Left cardiac atrium (tissue), 4 donors: ENCODE results near the gene PURB. TPM values are rescaled to one million over a fixed set of nuclear protein-coding genes. Genes with fewer than 3 reads are reported as not detected.
A peak's percentile ranks its signal among the peaks of the same experiment; 100 is the strongest.
"Not testable (repeated sequence)": the region's sequence is repeated elsewhere in the genome, so short reads cannot be mapped to it uniquely, and the experiment has no call there.

Experiments
- ATAC-seq, 2 donors: fragments of 200-7000 bp; cut with Tn5 transposase; one replicate each; pipeline ENCODE4 v1.9.1; 2020; ENCODE audit warnings: mild to moderate bottlenecking in 2 of 2, moderate library complexity in 2 of 2
- DNase-seq: peaks from one replicate; pipeline ENCODE4 v3.0.0-alpha.2; 2020
- intact Hi-C, 2 donors: fragments of 100-400 bp; cut with DNase I; formaldehyde crosslinking; loops; one replicate each; pipeline versions ENCODE4 v1.14.1 to v1.15.1; 2022 to 2023
- total RNA-seq, 2 donors: library from RNA; stranded (reverse); fragmentation: NEBNext Ultra II Directional; extraction: Animal tissue kit (Norgen Biotek cat#: 25700); gene quantifications; one replicate each; pipeline ENCODE4 v1.2.1, GENCODE V29; 2021
- donor health status: DM: no; HTN: yes; CAD: no.
- donor health status: DM: no; HTN: yes; CAD: no; lungs with severe emphysema.
- donor health status: DM: yes; HTN: yes; CAD: no.
- donor health status: Dilated cardiomyopathy.

Gene PURB
- total RNA-seq, 2 donors from 2014 or later, result 13.8 to 19.3 TPM

GRCh38 chr7:44897309-44897708 lies 12.0 kb upstream of the PURB start:
- intact Hi-C loops, result no loop called here
- DNase-seq (no peak), ATAC-seq (no peak)

- DNase-seq (no peak), ATAC-seq (no peak)
- intact Hi-C loops, result no loop called here
Measured at GRCh38 chr7:44894888-44895580, 9.7 kb upstream of the PURB start.

GRCh38 chr7:44893710-44894234 lies 8.4 kb upstream of the PURB start:
- DNase-seq, result no peak
- intact Hi-C loops, result no loop called here
- no peak for ATAC-seq

GRCh38 chr7:44891791-44892190 lies 6.5 kb upstream of the PURB start:
- intact Hi-C loops, result no loop called here
- DNase-seq (no peak), ATAC-seq (no peak)

GRCh38 chr7:44891372-44891771 lies 6.0 kb upstream of the PURB start:
- no peak for ATAC-seq
- intact Hi-C loops, result no loop called here
- no peak for DNase-seq

GRCh38 chr7:44889086-44889781 lies 3.9 kb upstream of the PURB start:
- ATAC-seq (no peak), DNase-seq (no peak)
- intact Hi-C loops, result loop anchor here in 1 of 2 donors (5.0 kb wide), 1 partner anchor 37 kb away; no protein-coding TSS in a partner anchor

- intact Hi-C loops, result loop anchor here in 1 of 2 donors (5.0 kb wide), 1 partner anchor 35 kb away; no protein-coding TSS in a partner anchor
- ATAC-seq, result no peak
Measured at GRCh38 chr7:44887293-44887692, 2.0 kb upstream of the PURB start.

GRCh38 chr7:44884621-44885393 lies 523 bp downstream of the PURB start:
- intact Hi-C loops, result loop anchor here in 1 of 2 donors (5.0 kb wide), 1 partner anchor 33 kb away; no protein-coding TSS in a partner anchor
- DNase-seq, result peak; percentile 73
- ATAC-seq, result peak; percentile 51 to 60

More at GRCh38 chr7:44887293-44887692, 2.0 kb upstream of the PURB start:
- no peak for DNase-seq

GRCh38 chr7:44883961-44884620 lies 1.2 kb downstream of the PURB start:
- no peak for DNase-seq
- intact Hi-C loops, result no loop called here
- no peak for ATAC-seq

- DNase-seq, result no peak
- intact Hi-C loops, result no loop called here
- ATAC-seq, result no peak
Measured at GRCh38 chr7:44882899-44883298, 2.4 kb downstream of the PURB start.

GRCh38 chr7:44881610-44882009 lies 3.7 kb downstream of the PURB start:
- ATAC-seq (no peak), DNase-seq (no peak)
- intact Hi-C loops, result no loop called here

GRCh38 chr7:44881066-44881600 lies 4.2 kb downstream of the PURB start:
- intact Hi-C loops, result no loop called here
- ATAC-seq (no peak), DNase-seq (no peak)

GRCh38 chr7:44880317-44881018 lies 4.9 kb downstream of the PURB start:
- intact Hi-C loops, result no loop called here
- ATAC-seq, result no peak

GRCh38 chr7:44876393-44876792 lies 8.9 kb downstream of the PURB start:
- no peak for ATAC-seq

More at GRCh38 chr7:44880317-44881018, 4.9 kb downstream of the PURB start:
- DNase-seq, result no peak

GRCh38 chr7:44875241-44875640 lies 10.1 kb downstream of the PURB start:
- intact Hi-C loops, result no loop called here
- DNase-seq (no peak), ATAC-seq (peak in 1 of 2 donors; percentile 25)

More at GRCh38 chr7:44876393-44876792, 8.9 kb downstream of the PURB start:
- intact Hi-C loops, result no loop called here
- DNase-seq, result no peak

- no peak for DNase-seq
- intact Hi-C loops, result no loop called here
- no peak for ATAC-seq
Measured at GRCh38 chr7:44872787-44873186, 12.5 kb downstream of the PURB start.

GRCh38 chr7:44871918-44872317 lies 13.4 kb downstream of the PURB start:
- ATAC-seq, DNase-seq, intact Hi-C loops: not testable (repeated sequence)

GRCh38 chr7:44870780-44871179 lies 14.6 kb downstream of the PURB start:
- intact Hi-C loops, DNase-seq, ATAC-seq: not testable (repeated sequence)
